IMR-90 (cell line): Measurements from ENCODE around the gene YJEFN3. TPM values are rescaled to one million over a fixed set of nuclear protein-coding genes. Genes with fewer than 3 reads are reported as not detected.

ENCODE experiments used
- ATAC-seq: fragments of 200-7000 bp; cut with Tn5 transposase; 2 replicates; pipeline ENCODE4 v1.9.1; 2020; ENCODE audit warnings: low read depth, mild to moderate bottlenecking, moderate library complexity
- BruUV-seq: library from RNA; stranded (reverse); fragments of 400-500 nt; replicated peaks from 2 replicates; lab custom pipeline; 2021; lab: Mats Ljungman, UMichigan
- CTCF ChIA-PET: fragments of 300-600 bp; formaldehyde crosslinking; extraction: SDS; loops from one replicate; lab custom pipeline; 2021; ENCODE audit warnings: antibody characterized with exemption; lab: Yijun Ruan, JAX
- POLR2A ChIA-PET: fragments of 300-600 bp; sonication (Branson Sonifier 250); formaldehyde crosslinking; loops from one replicate; lab custom pipeline; 2022; ENCODE audit warnings: antibody characterized with exemption; ENCODE audit not compliant: unreplicated experiment; lab: Charles Lee
- DNase-seq: peaks from one replicate; pipeline ENCODE4 v3.0.0; 2013
- H2AFZ ChIP-seq: replicated peaks from 2 replicates; pipeline ENCODE3; 2013; ENCODE audit warnings: low read length, mild to moderate bottlenecking; ENCODE audit not compliant: poor library complexity
- H2AK5ac ChIP-seq: 2 replicates; pipeline ENCODE4 v1.6.1; 2013; ENCODE audit warnings: low read depth, low read length, inconsistent platforms
- H2AK9ac ChIP-seq: replicated peaks from 2 replicates; pipeline ENCODE3; 2013; ENCODE audit warnings: mild to moderate bottlenecking, low read depth, low read length, moderate library complexity; ENCODE audit not compliant: poor library complexity
- H2BK120ac ChIP-seq: 2 replicates; pipeline ENCODE4 v1.6.1; 2013; ENCODE audit warnings: low read depth, low read length, inconsistent platforms
- H2BK15ac ChIP-seq: 3 replicates; pipeline ENCODE4 v1.6.1; 2013; ENCODE audit warnings: low read depth, low read length, inconsistent platforms
- H2BK20ac ChIP-seq: 2 replicates; pipeline ENCODE4 v1.6.1; 2013; ENCODE audit warnings: low read depth, mild to moderate bottlenecking, inconsistent platforms, low read length, moderate library complexity
- H2BK5ac ChIP-seq: 2 replicates; pipeline ENCODE4 v1.6.1; 2013; ENCODE audit warnings: mild to moderate bottlenecking, low read depth, low read length, inconsistent platforms; ENCODE audit not compliant: poor library complexity, severe bottlenecking
- H3K14ac ChIP-seq: replicated peaks from 2 replicates; pipeline ENCODE4 v1.6.1; 2013; ENCODE audit warnings: low read depth, low read length, inconsistent platforms
- H3K18ac ChIP-seq: 2 replicates; pipeline ENCODE4 v1.6.1; 2013; ENCODE audit warnings: low read depth, low read length, control low read depth
- H3K23ac ChIP-seq: 2 replicates; pipeline ENCODE4 v1.6.1; 2013; ENCODE audit warnings: low read depth, low read length, inconsistent platforms
- H3K27ac ChIP-seq: 2 replicates; pipeline ENCODE4 v1.5.1; 2013; ENCODE audit warnings: mild to moderate bottlenecking, control low read depth, low read length; ENCODE audit not compliant: insufficient read depth
- H3K27me3 ChIP-seq: 2 replicates; pipeline ENCODE4 v1.6.1; 2013; ENCODE audit warnings: low read length; ENCODE audit not compliant: control insufficient read depth, insufficient read depth
- H3K36me3 ChIP-seq: 2 replicates; pipeline ENCODE4 v1.6.1; 2013; ENCODE audit warnings: low read length, mixed read lengths; ENCODE audit not compliant: control insufficient read depth, insufficient read depth
- H3K4ac ChIP-seq: 2 replicates; pipeline ENCODE4 v1.6.1; 2013; ENCODE audit warnings: low read depth, low read length, inconsistent platforms
- H3K4me1 ChIP-seq: 2 replicates; pipeline ENCODE4 v1.6.1; 2013; ENCODE audit warnings: low read length, mixed read lengths; ENCODE audit not compliant: control insufficient read depth, insufficient read depth
- H3K4me2 ChIP-seq: 2 replicates; pipeline ENCODE4 v1.6.1; 2013; ENCODE audit warnings: low read depth, mild to moderate bottlenecking, control low read depth, low read length, moderate library complexity
- H3K4me3 ChIP-seq: 2 replicates; pipeline ENCODE4 v1.5.1; 2013; ENCODE audit warnings: low read depth, mild to moderate bottlenecking, control low read depth, low read length, moderate library complexity; ENCODE audit not compliant: insufficient read depth
- H3K56ac ChIP-seq: 2 replicates; pipeline ENCODE4 v1.6.1; 2013; ENCODE audit warnings: low read length, inconsistent platforms; ENCODE audit not compliant: insufficient read depth; ENCODE audit errors: extremely low read depth
- H3K79me1 ChIP-seq, 2 experiments: 2 replicates each; pipeline ENCODE4 v1.6.1; 2013; ENCODE audit warnings: low read length in 2 of 2, inconsistent platforms in 1 of 2, low read depth in 1 of 2
- H3K9ac ChIP-seq: 2 replicates; pipeline ENCODE4 v1.6.1; 2013; ENCODE audit warnings: low read depth, low read length, control low read depth
- H3K9me1 ChIP-seq: 2 replicates; pipeline ENCODE4 v1.6.1; 2013; ENCODE audit warnings: low read length, inconsistent platforms; ENCODE audit not compliant: insufficient read depth
- H3K9me3 ChIP-seq: 2 replicates; pipeline ENCODE4 v1.6.1; 2013; ENCODE audit warnings: low read length; ENCODE audit not compliant: control insufficient read depth, insufficient read depth
- H4K20me1 ChIP-seq: 2 replicates; pipeline ENCODE4 v1.6.1; 2013; ENCODE audit warnings: low read length, inconsistent platforms; ENCODE audit not compliant: insufficient read depth
- H4K5ac ChIP-seq: 2 replicates; pipeline ENCODE4 v1.6.1; 2013; ENCODE audit warnings: mild to moderate bottlenecking, low read depth, low read length, control low read depth
- H4K8ac ChIP-seq, 2 experiments: 2 replicates each; pipeline ENCODE4 v1.6.1; 2013; ENCODE audit warnings: low read depth in 2 of 2, low read length in 2 of 2, control low read depth in 1 of 2, inconsistent platforms in 1 of 2
- H4K91ac ChIP-seq: 2 replicates; pipeline ENCODE4 v1.6.1; 2013; ENCODE audit warnings: low read depth, low read length, inconsistent platforms; ENCODE audit not compliant: insufficient read depth
- BHLHE40 ChIP-seq: fragments of 150-350 bp; IDR thresholded peaks from 2 replicates; pipeline ENCODE4 v1.6.1; 2016; ENCODE audit warnings: mild to moderate bottlenecking, low read depth, low read length
- CEBPB ChIP-seq: IDR thresholded peaks from 2 replicates; pipeline ENCODE4 v1.6.1; 2012; ENCODE audit warnings: low read depth, low read length, improper control_type of control experiment
- CHD1 ChIP-seq: IDR thresholded peaks from 2 replicates; pipeline ENCODE4 v1.6.1; 2012; ENCODE audit warnings: low read depth, low read length, improper control_type of control experiment
- FOS ChIP-seq: fragments of 150-350 bp; IDR thresholded peaks from 2 replicates; pipeline ENCODE4 v1.6.1; 2016; ENCODE audit warnings: low read depth, low read length
- MAFK ChIP-seq: IDR thresholded peaks from 2 replicates; pipeline ENCODE4 v1.6.1; 2012; ENCODE audit warnings: low read depth, low read length, improper control_type of control experiment
- MAZ ChIP-seq: IDR thresholded peaks from 2 replicates; pipeline ENCODE4 v1.6.1; 2012; ENCODE audit warnings: low read depth, mild to moderate bottlenecking, low read length, improper control_type of control experiment, moderate library complexity, borderline replicate concordance
- MXI1 ChIP-seq: IDR thresholded peaks from 2 replicates; pipeline ENCODE4 v1.6.1; 2012; ENCODE audit warnings: low read depth, mild to moderate bottlenecking, low read length, moderate library complexity, borderline replicate concordance
- NFE2L2 ChIP-seq: fragments of 150-350 bp; IDR thresholded peaks from 2 replicates; pipeline ENCODE4 v1.6.1; 2016; ENCODE audit warnings: low read depth, mild to moderate bottlenecking, low read length
- POLR2A ChIP-seq: IDR thresholded peaks from 2 replicates; pipeline ENCODE4 v1.6.1; 2012; ENCODE audit warnings: mild to moderate bottlenecking, low read depth, low read length
- RCOR1 ChIP-seq: IDR thresholded peaks from 2 replicates; pipeline ENCODE4 v1.6.1; 2012; ENCODE audit warnings: mild to moderate bottlenecking, low read length, improper control_type of control experiment; ENCODE audit not compliant: insufficient replicate concordance
- RFX5 ChIP-seq: IDR thresholded peaks from 2 replicates; pipeline ENCODE4 v1.8.0; 2012; ENCODE audit warnings: low read depth, mild to moderate bottlenecking, low read length, moderate library complexity
- SMC3 ChIP-seq: fragments of 150-350 bp; IDR thresholded peaks from 2 replicates; pipeline ENCODE4 v1.6.1; 2016; ENCODE audit warnings: low read depth, mild to moderate bottlenecking, antibody characterized with exemption, low read length, moderate library complexity
- USF2 ChIP-seq: fragments of 150-350 bp; IDR thresholded peaks from 2 replicates; pipeline ENCODE4 v1.6.1; 2017; ENCODE audit warnings: mild to moderate bottlenecking, antibody characterized with exemption, low read length, low read depth
- WGBS, 2 experiments: methylation state at CpG; one replicate each; pipeline versions ENCODE4 v1.1.5 to v1.1.7; 2013; ENCODE audit warnings: missing lambda C conversion rate in 2 of 2; ENCODE audit not compliant: insufficient read length in 1 of 2; ENCODE audit errors: extremely low coverage in 2 of 2; 5-methylcytosine and 5-hydroxymethylcytosine counted together
- dilution Hi-C: fragments of 300-500 bp; cut with HindIII; formaldehyde crosslinking; loops from one replicate; pipeline ENCODE4 v1.14.3; 2018; ENCODE audit warnings: low sequenced_read_pairs; ENCODE audit not compliant: unreplicated experiment
- in situ Hi-C: fragments of 300-500 bp; cut with MboI; formaldehyde crosslinking; loops from 3 replicates; pipeline ENCODE4 v1.14.3; 2019; ENCODE audit warnings: low sequenced_read_pairs, inconsistent platforms, mixed read lengths
- intact Hi-C: fragments of 100-400 bp; cut with micrococcal nuclease; formaldehyde crosslinking; loops from 2 replicates; pipeline ENCODE4 v1.10.0; 2022
- polyA plus RNA-seq, 3 experiments: library from polyadenylated mRNA; depleted of rRNA; stranded (reverse); fragments of >200 nt; gene quantifications; 2 replicates each; pipeline ENCODE4 v1.2.3, GENCODE V29; 2012; ENCODE audit warnings: low replicate concordance in 1 of 3
- total RNA-seq: library from RNA; depleted of rRNA; stranded (reverse); fragments of >200 nt; gene quantifications from 2 replicates; pipeline ENCODE4 v1.2.3, GENCODE V29; 2012
- TF ChIP-seq, protein P1 (sequence below): fragments of 150-350 bp; IDR thresholded peaks from 2 replicates; pipeline ENCODE4 v1.6.1; 2016; ENCODE audit warnings: low read depth, mild to moderate bottlenecking, low read length, moderate library complexity, borderline replicate concordance

The YJEFN3 gene
- total and polyA plus RNA-seq, 2 of the 4 experiments (the other 2 are of a cell fraction) = 0.72 to 4.0 TPM

- no peak for TF ChIP-seq RFX5
These were observed 38.9 kb upstream of the YJEFN3 start (continued) for GRCh38 chr19:19489804-19490204.

GRCh38 chr19:19490214-19490968 lies 38.3 kb upstream of the YJEFN3 start:
- H3K27me3 ChIP-seq = no peaks in the 10 kb centered on the region
- peak overlapping the region; percentile 67 for H2AK9ac ChIP-seq
- H3K4me1 ChIP-seq = peaks cover 31% of the 10 kb centered on the region
- peak overlapping the region; percentile 64 to 94; a peak in 3 of 4 replicates for H4K8ac ChIP-seq
- DNase-seq (peak; percentile 82), ATAC-seq (peak; percentile 59)
- ChIA-PET CTCF (interaction anchor here (0.5 to 2.7 kb wide), 9 partner anchors 84 to 450 kb away, joined by 3 to 15 read pairs (median 3); partner anchors contain the start of gene GATAD2A), POLR2A (no interaction called here)
- peak overlapping the region; percentile 84 for H4K91ac ChIP-seq
- peaks cover 18% of the 10 kb centered on the region for H3K9me1 ChIP-seq
- no peak overlapping the region for H3K23ac ChIP-seq
- no peak overlapping the region for H3K9ac ChIP-seq
- H3K18ac ChIP-seq = no peak overlapping the region
- peak overlapping the region; percentile 1 for H2BK5ac ChIP-seq
- in situ Hi-C loops = loop anchor here (5.0 kb wide), 1 partner anchor 123 kb away; no protein-coding TSS in a partner anchor
- intact Hi-C loops = loop anchor here (1.0 kb wide), 1 partner anchor 124 kb away; no protein-coding TSS in a partner anchor
- BruUV-seq = no TSS peak
- H2AFZ ChIP-seq = peak overlapping the region; percentile 36
- no peak overlapping the region for H3K4me3 ChIP-seq
- peak overlapping the region; percentile 53 for H2BK120ac ChIP-seq
- peaks cover 24% of the 10 kb centered on the region for H3K36me3 ChIP-seq
- peak overlapping the region; percentile 65 for H3K4ac ChIP-seq
- H2BK15ac ChIP-seq = peak overlapping the region; percentile 21; the same call in 1 of the 3 replicates
- no peaks in the 10 kb centered on the region for H3K9me3 ChIP-seq
- H4K5ac ChIP-seq = peak overlapping the region; percentile 35
- 34% methylated on average over 10 of the region's 20 CpGs; no CpG with 5 or more reads in 1 of the 2 experiments for WGBS, 2 experiments
- 0 out of 2 replicates have a peak overlapping the region, but pooled peaks have one; percentile 64 for H3K14ac ChIP-seq
- peak overlapping the region; percentile 92 for H2AK5ac ChIP-seq
- peak overlapping the region; percentile 23; the same call in 1 of the 2 replicates for H2BK20ac ChIP-seq
- no peaks in the 10 kb centered on the region; the same call in 1 of the 2 replicates for H4K20me1 ChIP-seq
- no peak overlapping the region for H3K56ac ChIP-seq
- peak overlapping the region; percentile 23; the same call in 1 of the 2 replicates for H3K4me2 ChIP-seq
- peak overlapping the region; percentile 68 for H3K27ac ChIP-seq
- dilution Hi-C loops = no loop called here
- H3K79me1 ChIP-seq = peaks cover 13 to 77% of the 10 kb centered on the region in 2 experiments; a peak in 3 of 4 replicates
- TF ChIP-seq NFE2L2 (no peak), BHLHE40 (no peak), MXI1 (no peak), POLR2A (no peak), RCOR1 (no peak), CEBPB (no peak), MAZ (no peak), CHD1 (no peak), USF2 (no peak), MAFK (no peak), SMC3 (peak; percentile 69), RFX5 (no peak), FOS (no peak)
- TF ChIP-seq, protein P1, sequence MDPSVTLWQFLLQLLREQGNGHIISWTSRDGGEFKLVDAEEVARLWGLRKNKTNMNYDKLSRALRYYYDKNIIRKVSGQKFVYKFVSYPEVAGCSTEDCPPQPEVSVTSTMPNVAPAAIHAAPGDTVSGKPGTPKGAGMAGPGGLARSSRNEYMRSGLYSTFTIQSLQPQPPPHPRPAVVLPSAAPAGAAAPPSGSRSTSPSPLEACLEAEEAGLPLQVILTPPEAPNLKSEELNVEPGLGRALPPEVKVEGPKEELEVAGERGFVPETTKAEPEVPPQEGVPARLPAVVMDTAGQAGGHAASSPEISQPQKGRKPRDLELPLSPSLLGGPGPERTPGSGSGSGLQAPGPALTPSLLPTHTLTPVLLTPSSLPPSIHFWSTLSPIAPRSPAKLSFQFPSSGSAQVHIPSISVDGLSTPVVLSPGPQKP = no peak
